Spleen (tissue), 7 donors: ENCODE measurements around the gene ZNF296.

ENCODE experiments used
- POLR2A ChIP-seq, 3 donors: fragments of 450-650 bp; IDR thresholded peaks; one replicate each; pipeline ENCODE4 v1.5.1; 2017; ENCODE audit warnings: antibody characterized with exemption in 3 of 3, mild to moderate bottlenecking in 1 of 3
- TF ChIP-seq, protein P1 (sequence below), 11 experiments: fragments of 200-600 bp in 7 of 11; fragments of 450-650 bp in 4 of 11; sonication (generic) in 4 of 11; IDR thresholded peaks in 8 of 11; conservative IDR thresholded peaks in 3 of 11; 1 replicate in 7 of 11; 2 replicates in 4 of 11; pipeline versions ENCODE4 v1.4.0 to v1.8.0; 2016 to 2021; ENCODE audit warnings: antibody characterized with exemption in 11 of 11, inconsistent platforms in 4 of 11, mild to moderate bottlenecking in 1 of 11
- donor health status: DM: no; HTN: no; CAD: no; lungs with moderate emphysema.
- donor health status: DM: no; HTN: no; CAD: no.
- donor health status: DM: no; HTN: no; CAD: no.

DNA sequence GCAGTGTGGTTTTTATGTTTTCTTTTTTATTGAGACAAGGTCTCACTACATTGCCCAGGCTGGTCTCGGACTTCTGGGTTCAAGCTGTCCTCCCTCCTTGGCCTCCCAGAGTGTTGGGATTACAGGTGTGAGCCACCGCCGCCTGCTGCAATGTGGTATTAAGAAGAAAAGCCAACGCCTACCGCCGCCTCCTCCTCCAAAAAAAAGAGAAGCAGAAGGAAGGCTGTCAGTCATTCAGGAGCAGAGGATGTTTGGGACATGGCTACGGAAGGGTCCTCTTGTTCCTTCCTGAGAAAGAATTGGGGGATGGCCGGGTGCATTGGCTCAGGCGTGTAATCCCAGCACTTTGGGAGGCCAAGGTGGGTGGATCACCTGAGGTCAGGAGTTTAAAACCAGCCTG is 17.9 kb upstream of the ZNF296 start:
- TF ChIP-seq, protein P1, sequence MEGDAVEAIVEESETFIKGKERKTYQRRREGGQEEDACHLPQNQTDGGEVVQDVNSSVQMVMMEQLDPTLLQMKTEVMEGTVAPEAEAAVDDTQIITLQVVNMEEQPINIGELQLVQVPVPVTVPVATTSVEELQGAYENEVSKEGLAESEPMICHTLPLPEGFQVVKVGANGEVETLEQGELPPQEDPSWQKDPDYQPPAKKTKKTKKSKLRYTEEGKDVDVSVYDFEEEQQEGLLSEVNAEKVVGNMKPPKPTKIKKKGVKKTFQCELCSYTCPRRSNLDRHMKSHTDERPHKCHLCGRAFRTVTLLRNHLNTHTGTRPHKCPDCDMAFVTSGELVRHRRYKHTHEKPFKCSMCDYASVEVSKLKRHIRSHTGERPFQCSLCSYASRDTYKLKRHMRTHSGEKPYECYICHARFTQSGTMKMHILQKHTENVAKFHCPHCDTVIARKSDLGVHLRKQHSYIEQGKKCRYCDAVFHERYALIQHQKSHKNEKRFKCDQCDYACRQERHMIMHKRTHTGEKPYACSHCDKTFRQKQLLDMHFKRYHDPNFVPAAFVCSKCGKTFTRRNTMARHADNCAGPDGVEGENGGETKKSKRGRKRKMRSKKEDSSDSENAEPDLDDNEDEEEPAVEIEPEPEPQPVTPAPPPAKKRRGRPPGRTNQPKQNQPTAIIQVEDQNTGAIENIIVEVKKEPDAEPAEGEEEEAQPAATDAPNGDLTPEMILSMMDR (IDR thresholded peaks at IDR 0.05 in 8 of 11, conservative IDR thresholded peaks at IDR 0.05 in 3 of 11): no peak
- TF ChIP-seq POLR2A (IDR thresholded peaks at IDR 0.05): no peak
